ENCODE data around the gene LPGAT1.

Gene LPGAT1

DNA sequence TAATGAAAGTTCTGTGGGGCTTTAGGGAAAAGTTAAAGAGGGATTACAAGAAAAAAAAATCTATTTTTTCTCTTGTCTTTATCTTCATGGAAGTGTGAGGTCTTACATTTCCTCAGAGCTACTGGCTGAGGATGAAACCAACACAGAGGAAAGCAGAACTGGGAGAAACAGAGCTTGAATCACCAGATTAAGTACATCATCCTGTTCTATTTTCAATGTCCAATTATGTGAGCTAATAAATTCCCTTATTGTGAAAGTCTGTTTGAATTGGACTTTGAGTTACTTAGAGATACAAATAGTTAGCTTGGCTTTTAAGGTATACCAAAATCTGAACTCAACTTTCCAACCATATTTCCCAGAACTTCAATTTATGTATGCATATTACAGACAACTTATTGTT lies 69.2 kb downstream of the LPGAT1 start:
- no peak for DNase-seq (ENCODE audit: low read depth)

DNA sequence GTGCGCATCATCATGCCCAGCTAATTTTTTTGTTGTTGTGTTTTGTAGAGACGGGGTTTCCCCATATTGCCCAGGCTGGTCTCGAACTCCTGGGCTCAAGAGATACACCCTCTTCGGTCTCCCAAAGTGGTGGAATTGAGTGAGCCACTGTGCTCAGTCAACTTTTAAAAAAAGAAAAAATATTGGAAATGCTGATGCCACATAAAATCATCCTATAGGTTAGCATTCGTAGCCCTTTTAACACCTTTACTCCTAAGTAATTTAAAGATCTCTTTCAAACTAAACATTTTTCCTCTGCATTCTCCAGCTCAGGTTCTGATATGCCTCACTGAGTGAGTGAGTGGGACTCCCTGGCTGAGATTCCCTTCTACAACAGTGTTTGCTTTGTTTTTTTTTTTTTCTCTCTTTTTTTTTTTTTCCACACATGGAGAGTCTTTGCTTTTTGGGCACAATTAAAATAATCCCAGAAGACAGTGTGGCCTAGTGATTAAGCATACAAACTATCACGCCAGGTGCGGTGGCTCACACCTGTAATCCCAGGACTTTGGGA lies 74.0 kb downstream of the LPGAT1 start:
- no peak for DNase-seq (ENCODE audit: low read depth)

DNA sequence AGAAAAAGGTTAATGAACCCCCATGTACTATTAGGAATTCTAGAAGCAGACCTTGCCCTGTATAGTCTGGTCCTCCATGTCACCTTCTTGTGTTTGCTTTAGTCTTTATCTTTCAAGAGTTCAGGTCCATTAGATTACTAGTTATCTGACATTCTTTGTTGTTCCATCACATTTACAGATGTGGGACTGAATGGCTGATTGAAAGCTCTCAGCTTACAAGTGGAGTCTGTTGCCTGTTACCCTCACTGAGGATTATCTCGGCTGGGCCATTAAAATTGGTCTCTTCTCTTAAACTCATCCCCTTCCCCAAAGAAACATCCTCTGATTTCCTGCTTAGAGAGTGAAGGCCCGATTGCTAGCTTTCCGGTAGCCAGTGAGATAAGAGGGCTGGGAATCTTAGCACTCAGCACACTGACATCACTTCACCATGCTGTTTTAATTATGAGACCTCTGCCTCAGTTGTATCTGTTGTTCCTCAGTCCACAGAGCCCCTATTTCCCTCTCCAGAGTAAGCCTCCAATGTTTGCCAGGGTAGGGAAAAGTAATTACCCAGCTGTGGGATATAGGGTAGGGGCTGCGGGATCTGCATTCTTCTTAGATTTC lies 76.8 kb downstream of the LPGAT1 start:
- DNase-seq (ENCODE audit: low read depth), result no peak

DNA sequence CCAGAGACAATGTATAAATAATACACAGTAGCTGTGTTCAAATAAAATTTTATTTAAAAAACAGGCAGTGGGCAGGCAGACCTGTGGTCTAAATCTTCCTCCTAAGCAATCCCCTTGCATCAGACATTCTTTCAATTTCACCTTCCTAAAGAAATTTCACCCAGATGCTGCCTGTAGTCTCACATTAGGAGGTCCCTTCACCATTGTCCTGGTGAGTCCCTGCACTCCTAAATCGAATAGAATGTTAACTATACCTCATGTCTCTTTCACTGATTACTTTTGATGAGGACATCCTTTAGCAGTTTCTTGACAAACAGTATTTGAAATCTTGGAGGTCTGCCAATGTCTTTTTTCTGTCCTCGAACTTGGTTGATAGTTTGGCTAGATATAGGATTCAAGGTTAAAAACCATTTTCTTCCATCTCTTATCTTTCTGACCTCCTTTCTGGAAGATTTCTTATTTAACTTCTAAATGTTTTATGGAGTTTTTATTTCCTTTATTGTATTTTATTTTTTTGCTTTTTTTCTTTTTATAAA lies 77.5 kb downstream of the LPGAT1 start:
- DNase-seq (ENCODE audit: low read depth), result no peak

DNA sequence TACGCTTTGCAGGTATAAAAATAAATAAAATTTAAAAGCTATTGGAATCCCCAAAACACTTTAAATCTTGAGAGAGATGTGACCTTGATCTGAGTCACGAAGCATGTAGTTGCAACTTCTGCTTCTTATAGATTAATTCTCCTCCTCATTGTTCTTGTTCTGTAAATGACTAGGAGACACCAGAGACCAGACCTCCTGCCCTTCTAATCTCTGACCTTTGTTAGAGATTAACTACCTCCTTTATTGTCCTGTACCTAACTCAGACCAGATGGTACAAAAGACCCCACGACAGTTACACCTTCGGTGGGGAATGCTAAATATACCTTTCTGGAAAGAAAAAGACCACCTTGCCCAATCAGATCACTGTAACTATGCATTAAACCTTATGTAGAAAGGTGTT lies 78.2 kb downstream of the LPGAT1 start:
- DNase-seq (ENCODE audit: low read depth), result no peak

DNA sequence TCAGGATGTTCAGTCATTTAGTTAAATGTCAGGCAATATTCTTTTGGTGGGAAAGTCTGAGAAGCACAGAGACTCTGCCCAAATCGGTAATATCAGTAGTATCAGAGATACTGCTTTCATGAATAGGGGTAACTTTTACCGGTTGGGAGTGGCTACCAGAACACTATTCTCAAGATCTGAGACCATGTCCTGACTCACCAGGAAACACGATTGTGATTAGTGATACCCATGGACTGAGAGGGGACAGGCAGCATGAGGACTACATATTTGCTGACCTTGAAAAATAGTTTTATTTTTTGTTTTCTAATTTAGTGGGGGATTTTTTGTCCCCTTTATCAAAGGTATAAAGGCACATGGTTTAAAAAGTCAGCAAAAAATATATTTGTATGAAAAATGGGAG lies 79.1 kb downstream of the LPGAT1 start:
- DNase-seq (ENCODE audit: low read depth), result no peak

DNA sequence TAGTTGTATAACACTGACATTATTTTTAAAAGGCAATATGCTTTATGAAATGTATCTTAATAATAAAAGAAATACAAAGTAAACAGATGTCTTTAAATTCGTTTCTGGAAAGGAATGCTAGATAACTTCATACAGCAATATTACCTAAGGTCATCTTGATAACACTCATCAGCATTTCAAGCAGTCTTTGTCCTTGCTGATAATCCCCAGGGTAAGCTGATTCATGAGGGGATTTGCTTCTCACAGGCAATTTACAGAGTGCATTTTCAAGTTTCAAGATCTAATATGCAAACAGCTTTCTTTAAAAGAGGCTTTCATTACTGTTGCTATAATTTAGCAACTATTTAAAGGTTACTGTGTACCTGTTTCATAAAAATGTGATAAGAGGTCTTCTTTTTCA lies 80.0 kb downstream of the LPGAT1 start:
- DNase-seq (ENCODE audit: low read depth), result no peak

DNA sequence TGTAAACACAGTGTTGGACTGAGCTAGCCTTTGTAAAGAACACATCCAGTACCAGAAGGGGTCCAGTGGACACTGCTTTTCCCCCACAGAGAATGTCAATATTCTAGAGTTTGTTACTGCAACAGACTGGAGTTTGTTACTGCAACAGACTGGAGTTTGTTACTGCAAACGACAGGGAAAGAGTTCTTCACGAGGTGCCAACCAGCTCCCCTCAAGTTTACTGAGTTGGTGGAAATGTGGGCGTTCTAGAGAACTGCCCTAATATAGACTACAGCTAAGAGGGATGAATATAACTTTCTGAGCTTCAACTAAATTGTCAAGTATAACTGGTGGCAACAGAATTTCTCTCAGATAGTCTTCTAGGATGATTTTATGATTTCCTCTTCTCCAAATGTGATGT lies 81.3 kb downstream of the LPGAT1 start:
- no peak for DNase-seq (ENCODE audit: low read depth)

DNA sequence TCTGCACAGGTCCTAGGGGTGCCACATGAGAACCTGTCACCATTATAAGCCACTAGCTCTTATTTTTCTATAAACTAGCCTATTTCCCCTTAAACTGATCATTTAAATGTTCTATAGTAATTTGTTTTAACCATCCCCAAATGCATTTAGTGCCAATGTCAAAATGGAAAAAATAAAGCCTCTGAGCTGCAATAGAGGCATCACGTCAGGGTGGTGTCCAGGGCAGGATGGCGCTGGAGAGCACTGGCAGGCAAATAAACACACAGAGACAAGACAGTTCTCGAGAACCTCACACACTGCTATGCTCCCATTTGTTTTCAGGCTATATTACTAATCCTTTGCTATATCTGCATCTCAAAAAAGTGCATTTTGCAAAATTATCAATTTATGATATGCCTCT lies 81.8 kb downstream of the LPGAT1 start:
- no peak for DNase-seq (ENCODE audit: low read depth)

DNA sequence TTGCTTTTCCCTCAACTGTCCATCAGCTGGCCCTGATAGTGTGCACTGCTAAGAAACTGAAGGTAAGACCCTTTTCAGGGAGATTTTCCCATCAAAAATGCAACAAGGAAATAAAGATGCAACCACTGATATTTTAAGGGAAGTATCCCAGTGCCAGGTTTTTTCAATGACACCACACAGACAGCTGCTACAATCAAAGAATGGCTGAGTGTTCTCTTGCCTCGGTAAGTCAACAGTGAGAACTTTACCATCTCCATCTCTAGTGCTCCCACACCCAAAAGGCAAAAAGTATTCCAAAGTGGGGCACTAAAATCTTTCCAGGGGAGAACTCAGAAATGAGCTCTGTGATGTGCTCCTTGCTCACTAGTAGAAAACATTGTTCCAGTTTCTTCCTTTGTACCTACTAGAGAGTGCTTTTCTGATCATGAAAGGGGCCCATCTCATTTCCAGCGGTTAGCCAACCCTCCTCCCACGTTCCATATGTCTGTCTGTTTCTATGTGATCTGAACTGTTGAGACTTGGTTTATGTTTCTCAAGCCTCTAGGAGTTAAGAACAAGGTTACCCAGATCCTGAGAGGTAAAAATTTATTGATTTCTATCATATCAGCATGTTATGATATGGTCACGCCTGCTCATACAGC lies 87.6 kb downstream of the LPGAT1 start:
- DNase-seq (ENCODE audit: low read depth), result no peak

DNA sequence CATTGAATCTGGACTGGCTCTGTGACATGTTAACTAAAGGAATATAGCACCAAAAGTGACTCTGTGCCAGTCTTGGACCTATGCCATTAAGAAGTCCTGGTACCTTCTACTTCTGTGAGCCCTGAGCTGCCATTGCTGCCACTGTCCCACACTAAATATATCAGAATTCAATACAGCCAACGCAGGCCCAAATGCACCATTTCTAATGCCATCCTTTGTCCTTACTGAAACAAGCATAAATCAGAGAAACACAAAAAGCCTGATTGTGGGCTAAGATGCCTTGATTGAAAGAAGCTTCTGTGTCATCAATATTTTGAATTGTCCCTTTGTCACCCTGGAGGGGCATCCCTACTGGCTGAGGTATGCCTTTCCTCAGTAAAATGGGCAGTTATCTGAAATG lies 88.3 kb downstream of the LPGAT1 start:
- no peak for DNase-seq (ENCODE audit: low read depth)

DNA sequence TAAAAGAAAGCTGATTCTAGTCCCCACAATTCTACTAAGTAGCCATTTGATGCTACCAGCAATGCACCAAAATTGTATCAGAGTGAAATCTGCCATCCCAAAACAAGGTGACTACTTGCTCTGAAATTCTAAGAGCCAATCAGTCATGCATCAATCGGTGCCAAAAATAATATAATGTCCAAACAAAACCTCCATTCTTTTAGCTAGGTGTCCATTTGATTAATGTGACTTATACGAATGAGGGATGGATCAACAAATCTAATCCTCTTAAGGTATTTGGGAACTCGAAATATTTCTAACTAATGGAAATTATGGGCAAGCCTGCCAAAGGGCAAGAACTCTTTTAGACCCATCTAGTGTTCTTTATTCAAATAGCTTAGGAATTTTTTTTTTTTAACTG lies 88.8 kb downstream of the LPGAT1 start:
- DNase-seq (ENCODE audit: low read depth), result no peak

DNA sequence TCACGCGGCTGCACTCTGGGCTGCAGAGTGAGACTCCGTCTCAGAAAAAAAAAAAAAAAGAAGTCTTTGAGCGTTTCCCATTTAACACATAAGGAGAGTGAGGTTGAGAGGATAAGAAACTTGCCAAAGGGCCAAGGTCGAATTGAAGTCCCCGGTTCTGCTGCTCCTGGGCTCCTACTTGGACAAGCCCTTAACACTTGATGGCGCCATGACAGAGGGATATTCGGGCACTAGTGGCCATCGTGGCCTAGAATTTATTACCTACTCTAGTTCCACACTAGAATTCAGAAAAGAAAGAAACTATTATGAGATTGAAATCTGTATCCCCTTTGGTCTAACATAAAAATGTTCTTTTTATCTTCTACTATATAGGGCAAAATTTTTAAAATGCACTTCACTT lies 89.4 kb downstream of the LPGAT1 start:
- no peak for DNase-seq (ENCODE audit: low read depth)

DNA sequence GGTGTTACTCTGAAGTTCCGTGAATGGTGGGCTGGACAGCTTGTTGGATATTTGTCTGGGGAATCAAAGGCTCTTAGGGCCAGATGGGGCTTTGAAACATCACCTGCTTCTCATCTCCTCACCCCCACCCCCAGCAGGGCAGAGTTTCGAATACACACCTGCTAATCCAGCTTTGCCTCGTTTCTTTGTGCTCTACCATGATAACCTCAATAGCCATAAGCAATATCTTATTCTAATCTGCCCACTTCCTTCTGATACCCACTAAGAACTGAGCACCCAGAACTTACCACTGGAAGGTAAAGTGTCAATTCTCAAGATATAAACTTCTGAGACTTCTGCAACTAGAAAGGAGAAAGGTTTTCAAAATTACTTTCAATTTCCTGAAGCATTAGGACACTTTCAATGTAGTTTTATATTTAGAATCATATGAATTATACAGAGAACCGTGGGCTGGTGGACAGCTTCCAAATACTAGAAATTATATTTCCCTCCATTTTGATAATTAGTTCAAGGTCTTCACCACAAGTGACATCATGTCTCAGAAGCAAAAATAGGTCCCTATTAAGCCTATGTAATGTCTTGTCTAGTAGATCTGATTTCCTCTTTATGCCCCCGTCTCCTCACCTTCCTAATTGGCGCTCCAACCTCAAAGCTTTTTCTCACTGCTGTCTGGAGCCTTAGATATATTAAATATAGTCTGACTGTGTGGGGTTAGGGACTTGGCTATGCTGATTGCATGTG lies 90.7 kb downstream of the LPGAT1 start:
- no peak for DNase-seq (ENCODE audit: low read depth)

DNA sequence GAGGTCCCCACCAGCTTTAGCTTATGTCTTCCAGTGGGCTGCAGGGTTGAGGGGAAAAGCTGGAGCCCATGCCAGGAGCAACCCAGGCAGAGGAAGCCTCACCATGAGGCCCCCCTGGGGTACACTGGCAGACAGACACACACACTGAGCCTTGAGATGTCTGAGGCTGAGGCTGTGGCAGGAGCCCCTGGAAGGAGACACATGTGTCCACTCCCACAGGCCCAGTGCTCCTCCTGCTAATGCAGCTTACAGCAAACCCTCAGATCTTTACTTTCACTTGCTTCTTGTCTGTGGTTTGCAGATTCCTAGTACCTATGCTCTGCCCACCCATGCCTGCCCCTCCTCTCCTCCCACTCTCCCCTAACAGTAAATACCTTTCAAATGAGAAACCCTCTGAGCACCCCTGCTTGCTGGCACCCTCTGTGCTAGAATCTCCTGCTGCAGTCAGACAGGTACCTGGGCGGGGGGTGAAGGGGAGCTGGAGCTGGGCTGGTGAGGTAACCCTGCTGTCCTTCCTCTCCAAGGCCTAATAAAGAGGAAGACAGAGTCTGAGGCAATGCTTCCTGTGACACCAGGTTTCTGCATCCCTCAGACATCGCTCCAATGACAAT lies 91.8 kb downstream of the LPGAT1 start:
- DNase-seq (ENCODE audit: low read depth), result no peak

DNA sequence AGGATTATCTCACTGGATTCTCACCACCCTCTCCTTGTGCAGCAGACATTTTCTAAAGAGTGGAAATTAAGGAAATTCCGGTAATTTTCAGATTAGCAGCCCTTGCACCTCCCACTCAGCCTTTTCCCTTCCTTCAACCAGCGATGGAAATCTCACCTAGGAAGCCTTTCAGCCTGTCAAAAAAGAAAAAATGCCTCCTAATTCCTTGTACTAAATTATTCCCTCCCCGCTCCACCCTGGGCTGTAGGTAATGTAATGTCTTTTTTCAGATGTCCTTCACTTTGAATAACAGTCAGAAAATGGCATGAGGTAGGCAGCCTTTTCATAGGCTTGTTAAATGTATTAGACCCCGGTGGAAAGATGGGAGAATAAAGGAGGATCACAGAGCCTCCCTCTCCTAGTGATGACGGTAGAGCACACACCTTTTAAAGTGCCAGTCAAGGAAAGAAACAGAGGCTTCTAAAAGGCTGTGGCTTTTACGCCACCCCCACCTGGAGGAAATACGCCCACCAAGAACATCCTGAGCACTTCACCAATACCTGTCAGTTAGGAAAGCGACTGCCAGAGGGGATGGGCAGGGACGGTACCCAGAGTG lies 92.4 kb downstream of the LPGAT1 start:
- DNase-seq (ENCODE audit: low read depth), result no peak

DNA sequence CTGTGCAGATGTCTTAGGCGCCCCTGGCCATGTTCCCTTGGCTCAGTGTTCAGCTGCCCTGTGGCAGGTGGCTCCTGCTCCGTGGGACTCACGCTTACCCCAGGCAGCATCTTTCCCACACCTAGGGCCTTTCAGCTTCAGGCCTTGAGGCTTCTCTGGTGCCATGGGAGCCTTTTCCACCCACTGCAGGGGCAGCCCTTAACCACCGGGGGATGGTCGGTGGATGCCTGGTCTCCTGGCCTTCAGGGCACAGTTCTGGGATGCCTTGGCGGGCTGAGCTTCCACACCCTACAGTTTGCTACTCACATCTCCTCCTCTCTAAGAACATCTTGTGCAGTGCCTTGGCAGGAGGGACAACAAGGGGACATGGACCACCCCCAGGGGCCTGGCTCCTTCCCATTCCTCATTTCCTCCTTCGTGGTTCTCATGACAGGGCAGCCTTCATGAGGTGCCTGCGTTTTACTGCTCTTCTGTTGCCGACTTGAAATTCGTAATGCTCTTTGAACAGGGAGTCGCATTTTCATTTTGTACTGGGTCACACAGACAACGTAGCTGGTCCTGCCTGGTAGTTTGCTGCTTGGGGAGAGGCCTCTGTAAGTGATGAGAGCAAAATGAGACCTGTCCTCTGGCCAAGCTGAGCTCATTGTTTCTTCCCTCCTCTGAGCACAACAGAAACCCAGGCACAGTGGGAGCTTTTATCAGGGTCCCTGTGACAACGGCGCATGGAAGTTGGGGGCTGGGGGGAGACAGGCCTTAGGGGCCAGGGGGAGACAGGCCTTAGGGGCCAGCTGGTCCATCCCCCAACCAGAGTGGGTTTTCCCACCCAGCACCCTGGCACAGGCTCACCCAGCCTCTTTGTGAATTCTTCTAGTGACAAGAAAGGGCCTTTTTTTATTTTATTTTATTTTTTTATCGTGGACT lies 93.2 kb downstream of the LPGAT1 start:
- no peak for DNase-seq (ENCODE audit: low read depth)

DNA sequence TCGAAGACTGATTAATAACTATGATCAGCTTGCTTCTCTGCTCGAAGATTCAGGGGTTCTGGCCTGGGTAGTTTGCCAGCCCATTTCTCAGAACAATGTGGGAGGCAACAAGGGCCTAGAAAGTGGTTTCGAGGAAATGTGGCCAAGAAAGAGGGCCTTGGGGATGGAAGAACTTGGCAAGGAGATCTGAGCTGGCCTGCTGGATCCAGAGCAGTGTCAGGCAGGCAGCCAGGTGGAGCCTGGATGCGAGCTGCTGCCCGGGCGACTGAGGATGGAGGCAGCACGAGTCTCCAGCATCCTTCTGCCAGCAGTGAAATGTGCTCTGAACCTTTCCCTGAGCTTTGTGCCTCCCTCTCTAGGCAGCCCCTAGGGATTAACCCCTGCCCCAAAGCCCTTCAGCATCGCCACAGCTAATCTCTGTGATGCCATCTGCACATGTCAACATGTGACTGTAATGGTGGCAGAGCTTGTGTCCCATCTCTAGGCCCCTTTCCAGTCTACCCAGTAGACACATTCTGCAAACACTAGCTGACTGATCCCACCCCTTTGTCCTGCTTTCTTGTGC lies 94.1 kb downstream of the LPGAT1 start:
- DNase-seq (ENCODE audit: low read depth), result no peak

DNA sequence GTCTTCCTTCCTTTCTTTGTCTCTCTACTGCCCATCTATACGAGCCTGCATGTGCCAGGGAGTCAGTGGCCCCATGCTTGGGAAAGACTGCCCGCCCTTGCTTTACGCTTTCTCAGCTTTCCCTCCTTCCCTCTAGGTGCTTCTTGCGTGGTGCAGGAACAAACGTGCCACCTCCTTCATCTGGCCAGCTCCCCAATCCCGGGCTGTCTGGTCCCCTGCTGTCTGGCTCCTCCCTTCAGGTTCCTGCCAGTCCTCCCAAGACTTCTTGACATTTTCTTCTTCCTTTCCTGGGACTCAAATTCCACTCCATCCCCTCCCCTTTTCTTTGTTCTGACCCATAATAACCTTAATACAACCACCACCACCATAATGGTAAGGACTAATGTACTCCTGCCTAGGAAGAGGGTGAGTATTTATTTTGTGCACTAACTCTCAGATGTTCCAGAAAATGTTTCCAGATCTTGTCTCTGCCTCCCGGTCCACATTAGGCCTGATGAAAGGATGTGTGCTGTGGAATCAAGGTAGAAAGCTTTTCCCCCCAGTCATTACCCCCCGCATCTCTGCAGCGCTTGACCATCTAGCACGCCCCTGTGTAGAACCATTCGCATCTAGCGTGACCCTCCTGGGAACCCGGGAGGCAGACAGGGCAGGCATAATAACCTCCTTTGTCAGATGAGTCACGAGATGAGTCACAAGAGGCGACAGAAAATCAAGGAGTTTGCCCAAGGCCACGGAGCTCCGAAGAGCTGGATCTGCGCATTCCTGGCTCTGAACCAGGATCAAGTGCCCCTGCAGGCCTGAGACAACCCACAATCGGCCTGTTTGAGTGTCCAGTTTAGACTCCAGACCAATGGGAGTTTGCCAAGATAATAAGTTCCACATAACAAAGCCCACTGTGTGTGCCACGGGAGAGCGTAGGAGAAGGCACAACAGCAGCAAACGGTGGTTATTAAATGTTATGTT lies 95.1 kb downstream of the LPGAT1 start:
- DNase-seq (ENCODE audit: low read depth), result peak; percentile 58

DNA sequence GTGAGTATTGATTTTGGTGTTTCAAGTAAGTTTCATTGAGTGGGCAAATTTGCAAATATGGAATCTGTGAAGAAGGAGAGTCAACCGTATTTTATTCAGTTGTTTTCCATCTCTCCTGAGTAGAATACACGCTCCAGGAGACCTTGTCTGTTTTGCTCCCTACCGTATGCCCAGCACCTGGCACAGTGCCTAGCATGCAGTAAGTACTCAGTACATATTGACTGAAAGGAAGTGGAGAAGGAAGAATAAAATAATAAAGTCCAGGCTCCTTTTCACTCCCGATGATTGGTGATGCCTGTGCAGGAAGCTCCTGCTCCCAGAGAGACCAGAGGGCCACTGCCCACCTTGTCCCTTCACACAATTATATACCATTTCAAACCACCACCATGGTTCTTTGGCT lies 95.8 kb downstream of the LPGAT1 start:
- DNase-seq (ENCODE audit: low read depth), result no peak

Data from HS-5 (cell line).